ENCODE data around the gene EDRF1.
A peak's percentile ranks its signal among the peaks of the same experiment; 100 is the strongest.
"Not testable (repeated sequence)": the region's sequence is repeated elsewhere in the genome, so short reads cannot be mapped to it uniquely, and the experiment has no call there.

EDRF1 gene

DNA sequence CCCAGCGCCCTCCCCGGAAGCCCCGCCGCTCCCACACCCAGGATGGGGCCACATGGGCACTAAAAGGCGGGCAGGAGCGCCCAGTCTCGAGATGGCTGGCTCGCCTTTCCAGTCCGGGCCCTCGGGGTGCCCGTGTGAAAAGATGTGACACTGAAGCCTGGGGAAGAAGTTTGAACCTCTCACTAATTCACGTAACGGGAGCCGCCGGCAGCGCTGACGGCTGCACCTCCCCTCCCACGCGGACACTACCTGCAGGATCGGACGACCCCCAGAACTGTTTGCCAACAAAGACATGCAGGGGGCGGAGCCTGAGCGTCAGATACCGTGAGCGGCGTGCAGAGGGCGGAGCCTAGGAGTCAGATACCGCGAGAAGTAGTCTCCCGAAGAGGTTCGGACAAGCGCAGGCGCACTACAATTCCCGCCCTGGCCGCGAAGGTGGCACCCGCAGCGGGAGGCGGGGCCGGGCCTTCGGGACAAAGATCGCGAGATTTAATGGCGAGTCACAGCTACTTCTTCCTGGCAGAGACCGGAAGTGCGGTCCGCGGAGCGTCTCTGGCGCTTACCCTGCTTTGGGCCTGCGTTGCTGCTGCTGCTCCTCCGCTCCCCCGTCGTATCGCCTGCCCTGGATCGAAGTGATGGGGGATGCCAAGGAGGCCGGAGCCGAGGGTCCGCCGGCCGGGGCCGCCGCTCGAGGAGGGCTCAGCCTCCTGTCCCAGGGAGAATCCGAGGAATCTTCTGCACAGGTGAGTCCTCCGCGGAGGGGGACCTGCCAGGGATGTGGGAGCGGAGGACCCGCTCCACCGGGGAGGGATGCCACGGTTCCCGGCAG lies at the start of gene EDRF1:
Gene EDRF1, plus strand, starts transcription at position 537 of the 829 bp plus-strand sequence. Its CDS starts 99 bp downstream, at position 636.
- DNase-seq, result peak; percentile 99

GRCh38 chr10:125672884-125673283 lies 46.6 kb upstream of the EDRF1 start:
- DNase-seq, result no peak

- no peak for DNase-seq
Observed at GRCh38 chr10:125679436-125679835, 40.1 kb upstream of the EDRF1 start.

GRCh38 chr10:125683063-125683462 lies 36.4 kb upstream of the EDRF1 start, which contains the start of gene TEX36:
Gene TEX36, minus strand, starts transcription at chr10:125683163. Its CDS starts 174 bp downstream, at chr10:125682989.
- no peak for DNase-seq

GRCh38 chr10:125683821-125684220 lies 35.7 kb upstream of the EDRF1 start:
- DNase-seq, result no peak

DNA sequence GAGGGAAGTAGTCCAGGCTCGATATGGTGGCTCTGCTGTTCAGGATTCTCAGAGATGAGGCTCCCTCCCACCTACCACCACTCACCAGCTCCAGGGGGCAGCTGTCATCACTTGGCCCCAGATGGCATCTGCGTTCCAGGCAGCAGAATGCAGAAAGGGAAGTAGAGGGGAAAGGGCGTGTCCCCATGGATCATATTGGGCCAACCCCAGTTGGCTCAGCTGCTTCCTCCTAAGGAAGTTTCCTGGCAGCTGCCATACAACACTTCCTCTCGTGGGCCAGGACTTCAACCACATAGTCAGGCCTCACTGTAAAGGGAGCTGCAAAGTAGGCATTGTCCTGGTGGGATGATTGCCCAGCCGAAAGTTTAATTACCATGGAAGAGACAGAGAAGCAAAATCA lies 34.9 kb upstream of the EDRF1 start:
- DNase-seq, result no peak

DNA sequence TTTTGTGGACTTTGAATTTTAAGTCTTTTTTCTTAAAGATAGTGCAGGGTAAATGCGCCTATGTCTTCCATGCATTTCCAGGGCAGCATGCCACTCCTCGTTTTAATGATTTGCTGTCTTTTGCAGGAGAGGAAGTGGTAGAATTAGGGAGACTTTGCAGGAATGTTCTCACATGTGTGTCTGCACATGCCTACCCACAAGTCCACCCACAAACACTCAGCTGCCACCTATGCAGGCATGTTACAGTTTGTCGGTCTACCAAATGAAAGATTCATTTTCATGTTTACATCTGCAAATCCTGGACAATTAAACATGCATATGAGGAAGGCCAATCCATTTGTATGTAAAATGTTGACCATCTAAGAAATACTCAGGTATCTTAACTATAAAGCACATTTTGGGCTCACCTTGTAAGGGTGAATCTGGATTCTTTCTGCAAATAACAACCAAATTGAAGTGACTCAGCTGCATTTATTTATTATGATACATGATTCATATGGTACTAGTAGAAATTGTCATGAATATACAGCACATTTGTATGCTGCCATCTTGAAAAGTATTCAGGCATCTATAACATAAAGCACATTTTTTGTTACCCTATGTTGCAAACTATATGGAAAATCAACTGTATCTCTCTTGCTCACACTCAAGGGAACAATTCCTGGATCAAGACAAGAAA lies 31.9 kb upstream of the EDRF1 start:
- no peak for DNase-seq

- DNase-seq, result no peak
Observed at GRCh38 chr10:125689955-125690569, 29.4 kb upstream of the EDRF1 start.

DNA sequence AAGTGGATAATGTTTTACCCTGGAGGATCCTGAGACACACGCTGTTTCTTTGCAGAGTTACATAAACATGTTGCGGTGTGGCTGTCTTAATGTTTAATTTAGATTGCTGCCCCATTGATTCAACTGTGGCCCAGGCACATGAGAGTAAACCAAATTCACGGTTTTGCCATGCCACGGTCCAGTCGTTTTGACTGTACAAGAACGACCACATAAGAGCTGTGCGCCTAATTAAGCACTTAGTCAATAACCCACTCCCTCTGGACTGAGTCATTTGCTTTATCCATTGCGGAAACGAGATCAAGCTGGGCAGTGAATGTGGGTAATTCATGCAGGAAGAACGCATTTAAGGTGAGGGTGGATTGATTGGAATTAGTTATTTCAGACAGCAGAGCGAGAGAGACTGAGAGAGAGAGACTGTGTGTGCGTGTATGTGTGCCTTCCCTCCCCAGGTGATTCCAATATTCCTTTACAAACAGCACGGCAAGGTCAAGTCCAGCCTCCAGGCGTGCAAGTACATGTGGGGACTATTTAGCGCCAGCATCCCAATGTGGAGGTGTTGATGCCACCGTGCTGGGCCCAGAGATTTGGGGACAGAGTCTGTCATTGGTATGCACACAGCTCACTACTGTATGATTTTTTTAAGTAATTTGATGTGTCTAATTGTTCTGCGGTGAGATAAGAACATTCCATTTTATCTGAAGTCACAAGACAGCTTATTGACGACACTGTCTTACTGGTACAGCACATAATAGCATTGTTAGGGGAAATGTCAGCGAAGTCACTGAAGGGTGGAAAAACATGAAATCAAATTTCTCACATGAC lies 28.1 kb upstream of the EDRF1 start:
- DNase-seq, result peak; percentile 76

GRCh38 chr10:125692196-125692595 lies 27.3 kb upstream of the EDRF1 start:
- peak; percentile 45 for DNase-seq

DNA sequence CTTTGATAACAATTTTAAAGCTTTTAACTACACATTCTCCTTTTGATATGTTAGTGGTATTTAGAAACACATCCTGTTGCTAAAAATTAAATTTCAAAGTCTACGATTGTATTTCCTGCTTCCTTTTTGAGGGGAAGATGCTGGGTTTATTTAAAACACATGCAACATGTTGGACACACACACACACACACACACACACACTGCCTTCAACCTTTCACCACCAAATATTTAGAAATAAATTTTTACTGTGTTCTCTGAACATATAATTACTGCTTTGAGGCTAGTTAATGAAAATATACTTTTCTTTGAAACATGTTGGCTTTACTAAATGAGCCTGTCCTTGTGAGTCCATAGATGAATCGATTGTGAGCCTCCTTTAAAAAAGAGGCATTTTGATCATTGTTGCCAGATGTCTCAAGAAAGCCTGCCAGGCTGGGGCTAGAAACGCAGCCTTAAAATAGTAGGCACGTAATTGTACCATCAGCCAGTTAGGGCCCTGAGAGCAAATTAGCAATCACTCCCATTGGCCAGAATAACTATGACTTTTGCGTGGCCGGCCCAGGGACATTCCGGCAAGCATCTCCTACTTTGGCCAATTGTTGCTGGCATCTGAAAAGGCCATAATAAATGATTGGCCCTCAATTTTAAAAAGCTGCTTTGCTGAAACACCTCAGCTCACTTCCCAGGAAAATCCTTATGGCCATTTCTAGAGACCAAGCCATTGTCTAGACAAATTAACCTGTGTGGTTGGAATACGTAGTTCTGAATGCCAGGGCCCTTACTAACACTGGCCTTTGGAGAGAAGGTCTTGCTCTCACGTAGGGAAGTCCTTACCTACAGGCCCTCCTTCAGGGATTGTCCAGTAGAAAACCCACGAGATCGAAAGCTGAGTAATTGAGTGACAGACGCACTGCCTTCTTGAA lies 26.6 kb upstream of the EDRF1 start:
- peak; percentile 29 for DNase-seq

GRCh38 chr10:125693524-125693847 lies 26.0 kb upstream of the EDRF1 start:
- no peak for DNase-seq

DNA sequence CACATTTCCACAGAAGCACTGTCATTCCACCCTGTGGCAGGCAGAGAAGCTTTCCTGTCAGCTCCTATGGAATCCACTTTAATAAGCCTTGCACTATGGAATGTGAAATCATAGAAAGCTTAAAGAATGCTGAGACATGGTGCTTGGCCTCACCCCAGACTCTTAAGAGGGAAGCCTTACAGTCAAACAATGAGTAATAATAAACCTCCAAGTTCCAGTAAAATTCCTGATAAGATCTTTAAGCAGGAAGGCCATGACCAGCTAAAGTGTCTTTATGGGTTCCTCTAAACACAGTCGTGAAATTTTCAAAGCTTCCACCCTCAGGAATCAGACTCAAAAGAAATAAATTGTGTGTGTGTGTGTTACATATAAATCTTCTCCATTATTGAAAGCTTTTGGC lies 24.6 kb upstream of the EDRF1 start:
- DNase-seq, result peak; percentile 94

GRCh38 chr10:125696884-125697283 lies 22.6 kb upstream of the EDRF1 start:
- DNase-seq, result not testable (repeated sequence)

DNA sequence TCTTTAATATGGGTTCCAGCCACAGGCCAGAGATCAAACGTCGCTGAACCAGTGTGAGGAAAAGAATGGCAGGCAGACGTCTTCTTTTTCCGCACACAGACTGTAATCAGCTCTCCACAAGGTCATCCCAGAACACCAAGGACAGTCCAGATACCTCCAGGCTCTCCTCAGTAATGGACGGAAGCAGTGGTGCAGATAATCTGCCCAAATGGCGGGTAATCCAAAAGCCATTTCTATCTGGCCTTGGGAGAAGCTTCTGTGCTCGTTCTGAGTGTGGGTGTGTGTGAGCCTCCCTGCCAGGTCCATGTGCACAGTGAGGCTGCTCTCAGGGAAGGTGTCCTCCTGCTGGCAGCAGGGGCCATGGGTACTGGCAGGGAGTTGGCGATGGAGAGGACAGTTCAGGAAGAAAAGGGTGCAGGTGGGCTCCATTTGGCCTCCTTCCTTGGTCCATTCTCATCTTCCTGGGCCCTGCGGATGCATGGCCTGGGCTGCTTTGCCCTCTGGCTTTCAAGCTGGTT lies 21.0 kb upstream of the EDRF1 start:
- DNase-seq, result no peak

DNA sequence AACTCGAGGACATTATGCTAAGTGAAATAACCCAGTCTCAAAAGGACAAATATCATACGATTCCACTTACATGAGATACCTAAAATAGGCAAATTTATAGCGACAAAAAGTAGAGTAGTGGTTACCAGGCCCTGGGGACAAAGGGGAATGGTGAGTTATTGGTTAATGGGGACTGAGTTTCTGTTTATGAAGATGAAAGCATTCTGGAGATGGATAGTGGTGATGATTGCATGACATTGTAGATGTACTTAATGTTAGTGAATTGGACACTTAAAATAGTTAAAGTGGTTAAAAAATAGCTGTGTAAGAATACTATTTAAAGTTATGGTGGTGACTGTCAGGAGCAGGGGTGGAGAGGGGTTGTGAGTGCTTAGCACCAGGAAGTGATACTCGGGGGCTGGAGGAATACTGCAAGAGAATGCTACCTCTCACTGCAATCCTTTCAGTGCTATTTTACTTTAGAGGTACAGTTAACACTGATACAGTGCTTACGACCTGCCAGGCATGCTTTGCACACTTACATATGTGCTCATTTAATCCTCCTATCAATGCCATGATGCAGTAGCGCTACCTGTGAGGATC lies 19.9 kb upstream of the EDRF1 start:
- DNase-seq, result no peak

DNA sequence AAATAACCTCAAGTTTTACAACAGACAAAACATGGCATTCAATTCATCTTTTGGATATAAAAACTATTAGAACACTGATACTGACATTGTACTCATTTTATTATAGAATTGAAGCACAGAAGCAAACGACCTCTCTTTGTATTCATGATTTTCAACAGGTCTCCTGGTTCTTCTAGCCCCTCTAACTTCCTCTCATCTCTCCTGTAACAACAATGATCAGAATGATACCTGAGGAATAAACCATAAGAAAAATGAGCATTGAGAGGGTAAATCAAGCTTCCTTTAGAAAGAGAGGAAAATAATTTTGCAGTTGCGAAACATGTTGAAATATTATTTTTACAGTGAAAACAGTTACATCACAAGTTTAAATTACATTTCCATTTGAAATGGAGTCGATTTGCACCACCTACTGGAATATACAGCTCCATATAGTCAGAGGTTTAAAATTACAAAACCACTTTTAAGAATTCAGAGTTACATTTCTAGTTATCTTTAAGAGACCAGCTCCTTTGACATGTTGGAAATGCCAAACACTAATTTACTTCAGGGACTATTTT lies 19.1 kb upstream of the EDRF1 start:
- peak; percentile 8 for DNase-seq

- DNase-seq, result peak; percentile 65
Observed at GRCh38 chr10:125707541-125708468, 11.7 kb upstream of the EDRF1 start.

- no peak for DNase-seq
Observed at GRCh38 chr10:125708971-125709503, 10.5 kb upstream of the EDRF1 start.

All from EL (cell line).